ENCODE measurements around the gene TMPRSS11E. TPM values are rescaled to one million over a fixed set of nuclear protein-coding genes. Genes with fewer than 3 reads are reported as not detected.

TMPRSS11E gene
- polyA plus RNA-seq, 1 experiment, result not detected

DNA sequence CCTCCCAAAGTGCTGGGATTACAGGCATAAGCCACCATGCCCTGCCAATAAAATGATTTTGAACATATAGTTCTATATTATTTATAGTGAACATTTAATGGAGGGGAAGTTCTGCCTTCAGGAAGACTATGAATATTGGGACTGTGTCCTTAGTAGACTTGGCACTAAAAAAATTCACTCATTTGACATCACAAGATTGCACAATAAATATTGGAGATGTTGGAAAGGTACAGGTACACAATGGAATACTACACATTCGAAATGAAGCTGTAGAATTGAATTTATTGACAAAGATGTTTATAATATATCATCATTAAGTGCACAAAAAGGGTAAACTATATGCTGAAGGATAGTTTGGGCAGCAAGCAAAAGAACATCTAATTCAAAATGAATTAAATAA, 13.0 kb upstream of the TMPRSS11E start:
- ChIA-PET POLR2A (no interaction called here), CTCF (no interaction called here)
- TF ChIP-seq, protein P1, sequence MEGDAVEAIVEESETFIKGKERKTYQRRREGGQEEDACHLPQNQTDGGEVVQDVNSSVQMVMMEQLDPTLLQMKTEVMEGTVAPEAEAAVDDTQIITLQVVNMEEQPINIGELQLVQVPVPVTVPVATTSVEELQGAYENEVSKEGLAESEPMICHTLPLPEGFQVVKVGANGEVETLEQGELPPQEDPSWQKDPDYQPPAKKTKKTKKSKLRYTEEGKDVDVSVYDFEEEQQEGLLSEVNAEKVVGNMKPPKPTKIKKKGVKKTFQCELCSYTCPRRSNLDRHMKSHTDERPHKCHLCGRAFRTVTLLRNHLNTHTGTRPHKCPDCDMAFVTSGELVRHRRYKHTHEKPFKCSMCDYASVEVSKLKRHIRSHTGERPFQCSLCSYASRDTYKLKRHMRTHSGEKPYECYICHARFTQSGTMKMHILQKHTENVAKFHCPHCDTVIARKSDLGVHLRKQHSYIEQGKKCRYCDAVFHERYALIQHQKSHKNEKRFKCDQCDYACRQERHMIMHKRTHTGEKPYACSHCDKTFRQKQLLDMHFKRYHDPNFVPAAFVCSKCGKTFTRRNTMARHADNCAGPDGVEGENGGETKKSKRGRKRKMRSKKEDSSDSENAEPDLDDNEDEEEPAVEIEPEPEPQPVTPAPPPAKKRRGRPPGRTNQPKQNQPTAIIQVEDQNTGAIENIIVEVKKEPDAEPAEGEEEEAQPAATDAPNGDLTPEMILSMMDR (IDR thresholded peaks at IDR 0.05; ENCODE audit: insufficient read depth, low read depth, low read length), result no peak
- no peaks in the 10 kb centered on the region for H3K36me3 ChIP-seq (ENCODE audit: control insufficient read depth, insufficient read depth, low read length)
- H3K4me3 ChIP-seq (ENCODE audit: low read depth, low read length), result no peak overlapping the region
- H3K27me3 ChIP-seq (ENCODE audit: control insufficient read depth, insufficient read depth, low read length), result no peaks in the 10 kb centered on the region
- no peak for DNase-seq (ENCODE audit: low read depth)

DNA sequence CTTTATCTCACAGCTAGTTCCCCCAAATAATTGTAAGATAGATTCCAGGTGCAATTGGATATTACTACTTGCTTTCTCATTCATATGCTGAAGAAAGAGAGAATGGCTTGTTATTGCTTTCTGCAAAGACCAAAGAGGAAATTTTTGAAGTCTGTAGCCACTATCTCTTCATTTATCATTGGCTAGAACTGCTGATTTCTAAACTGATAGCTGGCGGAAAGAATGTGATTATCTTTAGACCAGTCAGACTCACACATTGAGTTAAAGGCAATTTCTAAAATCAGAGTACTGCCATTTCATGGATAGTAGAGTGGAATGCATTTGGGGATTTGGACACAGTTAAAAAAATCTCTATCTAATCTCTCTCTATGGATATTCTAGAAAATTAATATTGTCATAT, 12.4 kb upstream of the TMPRSS11E start:
- POLR2A ChIA-PET, result no interaction called here
- DNase-seq (ENCODE audit: low read depth), result no peak
- H3K27me3 ChIP-seq (ENCODE audit: control insufficient read depth, insufficient read depth, low read length), result no peaks in the 10 kb centered on the region
- H3K36me3 ChIP-seq (ENCODE audit: control insufficient read depth, insufficient read depth, low read length), result no peaks in the 10 kb centered on the region
- CTCF ChIA-PET, result no interaction called here
- TF ChIP-seq, protein P1 (IDR thresholded peaks at IDR 0.05; ENCODE audit: insufficient read depth, low read depth, low read length), result no peak
- H3K4me3 ChIP-seq (ENCODE audit: low read depth, low read length), result no peak overlapping the region

DNA sequence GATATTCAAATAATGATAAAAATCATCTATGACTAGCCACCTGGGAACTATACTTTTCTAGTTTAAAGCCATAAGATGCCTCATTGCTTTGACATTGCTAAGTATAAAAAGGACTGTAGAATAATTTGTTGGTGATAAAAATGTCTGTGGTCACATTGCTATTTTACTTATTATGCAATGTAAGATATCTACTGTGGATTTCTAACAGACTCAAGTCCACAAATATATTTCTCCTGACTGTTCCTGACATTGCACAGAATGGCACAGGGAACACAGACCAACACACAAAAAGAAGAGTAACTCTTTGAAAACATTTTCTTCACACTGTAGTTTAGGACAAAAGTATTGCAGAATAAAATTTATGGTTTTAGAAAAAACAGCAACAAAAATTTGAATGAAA, 2.2 kb upstream of the TMPRSS11E start:
- CTCF ChIA-PET, result no interaction called here
- Histone ChIP-seq H3K36me3 (ENCODE audit: control insufficient read depth, insufficient read depth, low read length) (no peaks in the 10 kb centered on the region), H3K27me3 (ENCODE audit: control insufficient read depth, insufficient read depth, low read length) (no peaks in the 10 kb centered on the region), H3K4me3 (ENCODE audit: low read depth, low read length) (no peak overlapping the region)
- DNase-seq (ENCODE audit: low read depth), result no peak
- POLR2A ChIA-PET, result no interaction called here
- TF ChIP-seq, protein P1 (IDR thresholded peaks at IDR 0.05; ENCODE audit: insufficient read depth, low read depth, low read length), result no peak

DNA sequence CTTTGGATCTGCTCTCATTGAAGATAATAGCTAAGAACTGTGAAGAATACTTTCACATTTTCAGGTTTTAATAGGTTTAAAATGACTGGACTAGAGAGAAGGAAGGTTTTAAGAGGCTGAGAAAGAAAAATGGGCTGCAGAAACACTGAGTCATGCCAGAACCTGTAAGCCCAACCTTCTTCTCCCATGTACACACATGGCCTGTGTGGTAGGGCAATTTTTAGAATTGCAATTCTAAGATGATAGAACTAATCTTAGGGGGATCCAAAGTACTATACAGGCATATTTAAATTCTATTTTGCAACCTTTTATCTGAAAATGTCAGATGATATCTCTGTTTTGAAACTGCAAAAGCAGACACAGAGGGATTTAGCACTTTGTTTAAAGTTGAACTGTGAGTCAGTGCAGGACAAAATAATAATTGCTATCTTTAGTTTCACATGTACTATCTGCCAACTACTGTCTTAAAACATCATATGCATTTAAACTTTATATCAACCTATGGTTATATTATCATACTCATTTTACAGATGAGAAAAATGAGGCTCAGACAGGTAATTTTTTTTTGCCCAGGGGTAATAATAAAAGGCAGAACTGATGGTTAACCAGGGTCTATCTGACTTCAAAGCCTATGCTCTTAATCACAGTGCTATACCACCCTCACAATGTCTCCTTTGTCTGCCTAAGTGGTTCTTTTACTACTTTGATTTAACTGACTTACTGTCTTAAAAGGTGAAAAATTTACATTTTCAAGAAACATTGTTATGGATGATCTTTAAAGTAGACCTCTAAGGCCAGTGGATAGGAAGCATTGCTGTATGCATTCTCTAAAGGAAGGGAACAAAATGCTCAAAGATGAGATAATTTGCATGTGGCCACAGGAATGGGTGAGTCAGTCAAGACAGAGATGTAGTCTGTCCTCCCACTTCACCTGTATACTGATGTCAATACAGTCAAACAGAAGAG, 4.3 kb downstream of the TMPRSS11E start:
- POLR2A ChIA-PET, result no interaction called here
- H3K27me3 ChIP-seq (ENCODE audit: control insufficient read depth, insufficient read depth, low read length), result no peaks in the 10 kb centered on the region
- TF ChIP-seq, protein P1 (IDR thresholded peaks at IDR 0.05; ENCODE audit: insufficient read depth, low read depth, low read length), result no peak
- H3K36me3 ChIP-seq (ENCODE audit: control insufficient read depth, insufficient read depth, low read length), result no peaks in the 10 kb centered on the region
- DNase-seq (ENCODE audit: low read depth), result no peak
- no peak overlapping the region for H3K4me3 ChIP-seq (ENCODE audit: low read depth, low read length)
- CTCF ChIA-PET, result no interaction called here

DNA sequence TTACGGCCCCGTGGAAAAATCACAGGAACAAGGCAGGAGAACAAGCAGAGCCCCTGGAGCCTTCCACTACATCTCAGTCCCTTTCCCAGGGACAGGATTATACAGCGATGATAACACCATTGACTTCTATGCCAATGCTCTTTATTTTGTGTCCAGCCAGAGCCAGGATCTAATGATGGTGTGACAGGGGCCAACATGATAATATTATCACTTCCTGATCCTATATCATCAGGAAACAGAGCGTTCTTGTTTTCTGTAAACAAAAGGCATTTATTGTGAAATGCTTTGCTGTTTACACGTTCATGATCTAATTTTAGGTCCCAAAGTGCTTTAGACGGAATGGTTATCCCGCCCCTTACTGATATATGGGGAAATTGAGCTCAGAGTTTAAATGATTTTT, 12.8 kb downstream of the TMPRSS11E start:
- Histone ChIP-seq H3K4me3 (ENCODE audit: low read depth, low read length) (no peak overlapping the region), H3K27me3 (ENCODE audit: control insufficient read depth, insufficient read depth, low read length) (no peaks in the 10 kb centered on the region), H3K36me3 (ENCODE audit: control insufficient read depth, insufficient read depth, low read length) (no peaks in the 10 kb centered on the region)
- TF ChIP-seq, protein P1 (IDR thresholded peaks at IDR 0.05; ENCODE audit: insufficient read depth, low read depth, low read length), result no peak
- DNase-seq (ENCODE audit: low read depth), result no peak
- CTCF ChIA-PET, result no interaction called here
- POLR2A ChIA-PET, result no interaction called here

All from BJ (cell line).